Keratinocyte (primary cell): ENCODE data around the gene SMOC1. TPM values are rescaled to one million over a fixed set of nuclear protein-coding genes. Genes with fewer than 3 reads are reported as not detected.

Experiments
- DNase-seq: peaks from one replicate; pipeline ENCODE4 v3.0.0-alpha.2; 2011; ENCODE audit warnings: low read depth, missing footprints, low spot score
- FAIRE-seq: peaks from 2 replicates; lab custom pipeline; 2011; peaks lifted over from hg19 to GRCh38; lab: Jason Lieb, UNC
- H2AFZ ChIP-seq: 2 replicates; pipeline ENCODE4 v1.6.0; 2012; ENCODE audit warnings: low read length, control low read depth, inconsistent platforms; ENCODE audit not compliant: control insufficient read depth
- H3K27ac ChIP-seq: 2 replicates; pipeline ENCODE4 v1.5.1; 2011; ENCODE audit warnings: low read length; ENCODE audit not compliant: control insufficient read depth, insufficient read depth
- H3K27me3 ChIP-seq: 3 replicates; pipeline ENCODE4 v1.6.0; 2011; ENCODE audit warnings: low read length; ENCODE audit not compliant: control insufficient read depth, insufficient read depth; ENCODE audit errors: extremely low read depth
- H3K36me3 ChIP-seq, 2 experiments: 2 replicates in 1 of 2; 3 replicates in 1 of 2; pipeline ENCODE4 v1.5.1; 2011; ENCODE audit warnings: low read length in 2 of 2, mild to moderate bottlenecking in 1 of 2; ENCODE audit not compliant: control insufficient read depth in 2 of 2, insufficient read depth in 2 of 2; ENCODE audit errors: extremely low read depth in 1 of 2
- H3K4me1 ChIP-seq: 3 replicates; pipeline ENCODE4 v1.5.1; 2011; ENCODE audit warnings: low read length; ENCODE audit not compliant: control insufficient read depth, insufficient read depth; ENCODE audit errors: extremely low read depth
- H3K4me2 ChIP-seq: 3 replicates; pipeline ENCODE4 v1.6.0; 2011; ENCODE audit warnings: low read depth, low read length; ENCODE audit not compliant: control insufficient read depth, insufficient read depth; ENCODE audit errors: extremely low read depth
- H3K4me3 ChIP-seq, 3 experiments: fragments of 200-600 bp in 1 of 3; sonication (generic) in 1 of 3; 2 replicates in 2 of 3; 3 replicates in 1 of 3; pipeline ENCODE4 v1.5.1; 2011 to 2016; ENCODE audit warnings: low read length in 3 of 3, mild to moderate bottlenecking in 3 of 3, control low read depth in 2 of 3, inconsistent platforms in 1 of 3, low read depth in 1 of 3, mixed read lengths in 1 of 3, mixed run types in 1 of 3, moderate library complexity in 1 of 3; ENCODE audit not compliant: control insufficient read depth in 2 of 3, insufficient read depth in 2 of 3; ENCODE audit errors: extremely low read depth in 1 of 3
- H3K79me2 ChIP-seq: 2 replicates; pipeline ENCODE4 v1.6.0; 2012; ENCODE audit warnings: low read length; ENCODE audit not compliant: control insufficient read depth, insufficient read depth
- H3K9ac ChIP-seq: 3 replicates; pipeline ENCODE4 v1.6.0; 2011; ENCODE audit warnings: low read length; ENCODE audit not compliant: control insufficient read depth, insufficient read depth; ENCODE audit errors: extremely low read depth
- H3K9me1 ChIP-seq: 3 replicates; pipeline ENCODE4 v1.6.0; 2011; ENCODE audit warnings: low read length; ENCODE audit not compliant: control insufficient read depth, insufficient read depth; ENCODE audit errors: extremely low read depth
- H3K9me3 ChIP-seq: 2 replicates; pipeline ENCODE4 v1.5.1; 2012; ENCODE audit warnings: low read depth, low read length; ENCODE audit not compliant: control insufficient read depth
- H4K20me1 ChIP-seq: 3 replicates; pipeline ENCODE4 v1.6.0; 2011; ENCODE audit warnings: low read length; ENCODE audit not compliant: control insufficient read depth, insufficient read depth; ENCODE audit errors: extremely low read depth
- CTCF ChIP-seq, 3 experiments: IDR thresholded peaks in 1 of 3; conservative IDR thresholded peaks in 1 of 3; optimal IDR thresholded peaks in 1 of 3; 2 replicates in 2 of 3; 3 replicates in 1 of 3; pipeline versions ENCODE3 to v1.5.1; 2011; ENCODE audit warnings: low read length in 3 of 3, mild to moderate bottlenecking in 3 of 3, moderate library complexity in 2 of 3, control low read depth in 1 of 3, inconsistent platforms in 1 of 3; ENCODE audit not compliant: insufficient read depth in 2 of 3; ENCODE audit errors: extremely low read depth in 1 of 3
- EZH2 ChIP-seq: IDR thresholded peaks from one replicate; pipeline ENCODE4 v1.6.1; 2012; ENCODE audit warnings: inconsistent platforms, mild to moderate bottlenecking, low read length, moderate library complexity
- dilution Hi-C: fragments of 300-500 bp; cut with MboI; formaldehyde crosslinking; loops from one replicate; pipeline ENCODE4 v1.7.0; 2020; ENCODE audit warnings: low sequenced_read_pairs; ENCODE audit not compliant: extremely low pct_ligation_motif_present
- polyA plus RNA-seq, 5 experiments: library from polyadenylated mRNA; depleted of rRNA in 3 of 5; stranded (reverse) in 3 of 5; stranded (forward) in 1 of 5; unstranded in 1 of 5; fragments of >200 nt; gene quantifications; 1 replicate in 1 of 5; 2 replicates in 3 of 5; 3 replicates in 1 of 5; pipeline versions ENCODE4 v1.2.1 to v1.2.3, GENCODE V29; 2011 to 2012; ENCODE audit warnings: missing spikeins in 2 of 5, low read depth in 1 of 5, low replicate concordance in 1 of 5

Gene SMOC1
- polyA plus RNA-seq, 1 donor (not counting 4 experiments of a cell fraction or from before 2014, with no cell fraction given): 6.0 TPM

DNA sequence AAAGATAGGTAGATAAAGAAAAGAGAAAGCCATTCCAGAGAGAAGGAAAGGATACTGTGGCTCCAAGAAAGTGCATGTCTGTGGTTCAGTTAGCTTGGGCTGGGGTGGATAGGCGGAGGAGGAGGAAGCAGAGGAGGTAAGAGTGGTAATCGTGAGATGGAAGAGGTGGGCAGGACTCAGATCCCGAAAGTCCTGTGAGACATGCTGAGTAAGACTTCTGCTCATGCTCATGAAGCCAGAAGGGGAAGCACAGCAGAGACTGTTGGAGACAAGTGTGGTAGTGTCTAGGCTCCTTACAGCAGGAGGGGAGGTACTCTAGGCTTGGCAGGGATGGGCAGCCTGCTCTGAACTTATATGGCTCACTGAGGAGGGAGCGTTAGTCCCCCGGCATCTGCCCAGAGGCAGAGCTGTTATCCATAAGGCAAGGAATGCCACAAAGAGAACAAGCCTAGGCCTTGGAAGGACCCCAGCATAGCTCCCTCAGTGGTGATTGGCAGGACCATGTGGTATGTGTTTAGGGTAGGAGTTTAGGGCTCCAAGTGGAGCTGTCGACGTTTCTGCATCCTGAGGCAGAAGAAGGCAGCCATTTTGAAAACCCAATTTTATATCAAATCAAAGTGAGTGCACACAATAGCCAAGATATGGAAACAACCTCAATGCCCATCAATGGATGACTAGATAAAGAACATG lies 135.3 kb downstream of the SMOC1 start:
- H4K20me1 ChIP-seq: no peaks in the 10 kb centered on the region
- no peak overlapping the region for H3K4me3 ChIP-seq
- H3K27ac ChIP-seq: no peak overlapping the region
- no peaks in the 10 kb centered on the region for H3K27me3 ChIP-seq
- dilution Hi-C loops: no loop called here
- TF ChIP-seq CTCF (optimal IDR thresholded peaks at IDR 0.05 in 1 of 3, IDR thresholded peaks at IDR 0.05 in 1 of 3, conservative IDR thresholded peaks at IDR 0.05 in 1 of 3; ENCODE audit: extremely low read depth in 1 of 3, insufficient read depth in 2 of 3, low read length in 3 of 3) (no peak), EZH2 (no peak)
- no peaks in the 10 kb centered on the region for H3K9me3 ChIP-seq
- no peak overlapping the region for H2AFZ ChIP-seq
- no peaks in the 10 kb centered on the region for H3K9me1 ChIP-seq
- H3K4me2 ChIP-seq: no peak overlapping the region
- no peak for FAIRE-seq
- peaks cover 36% of the 10 kb centered on the region for H3K4me1 ChIP-seq
- no peak for DNase-seq
- H3K36me3 ChIP-seq: no peaks in the 10 kb centered on the region
- no peak overlapping the region for H3K9ac ChIP-seq
- no peaks in the 10 kb centered on the region for H3K79me2 ChIP-seq

- FAIRE-seq (no peak), DNase-seq (no peak)
- Histone ChIP-seq H3K9ac (no peak overlapping the region), H3K27ac (no peak overlapping the region), H3K4me1 (peaks cover 17% of the 10 kb centered on the region), H3K9me1 (no peaks in the 10 kb centered on the region), H3K4me3 (no peak overlapping the region), H3K4me2 (peak overlapping the region; percentile 38), H4K20me1 (no peaks in the 10 kb centered on the region), H3K27me3 (no peaks in the 10 kb centered on the region), H2AFZ (peak overlapping the region; percentile 73), H3K36me3 (no peaks in the 10 kb centered on the region), H3K9me3 (no peaks in the 10 kb centered on the region), H3K79me2 (no peaks in the 10 kb centered on the region)
- dilution Hi-C loops: no loop called here
- TF ChIP-seq CTCF (optimal IDR thresholded peaks at IDR 0.05 in 1 of 3, IDR thresholded peaks at IDR 0.05 in 1 of 3, conservative IDR thresholded peaks at IDR 0.05 in 1 of 3; ENCODE audit: extremely low read depth in 1 of 3, insufficient read depth in 2 of 3, low read length in 3 of 3): no peak
- no peak for TF ChIP-seq EZH2
Measured at GRCh38 chr14:70018230-70018629, 139.0 kb downstream of the SMOC1 start.
